Measurements from ENCODE around the gene ATP5ME. TPM values are rescaled to one million over a fixed set of nuclear protein-coding genes. Genes with fewer than 3 reads are reported as not detected.

ATP5ME gene
- total RNA-seq, 1 experiment from 2014 or later: 330 TPM

DNA sequence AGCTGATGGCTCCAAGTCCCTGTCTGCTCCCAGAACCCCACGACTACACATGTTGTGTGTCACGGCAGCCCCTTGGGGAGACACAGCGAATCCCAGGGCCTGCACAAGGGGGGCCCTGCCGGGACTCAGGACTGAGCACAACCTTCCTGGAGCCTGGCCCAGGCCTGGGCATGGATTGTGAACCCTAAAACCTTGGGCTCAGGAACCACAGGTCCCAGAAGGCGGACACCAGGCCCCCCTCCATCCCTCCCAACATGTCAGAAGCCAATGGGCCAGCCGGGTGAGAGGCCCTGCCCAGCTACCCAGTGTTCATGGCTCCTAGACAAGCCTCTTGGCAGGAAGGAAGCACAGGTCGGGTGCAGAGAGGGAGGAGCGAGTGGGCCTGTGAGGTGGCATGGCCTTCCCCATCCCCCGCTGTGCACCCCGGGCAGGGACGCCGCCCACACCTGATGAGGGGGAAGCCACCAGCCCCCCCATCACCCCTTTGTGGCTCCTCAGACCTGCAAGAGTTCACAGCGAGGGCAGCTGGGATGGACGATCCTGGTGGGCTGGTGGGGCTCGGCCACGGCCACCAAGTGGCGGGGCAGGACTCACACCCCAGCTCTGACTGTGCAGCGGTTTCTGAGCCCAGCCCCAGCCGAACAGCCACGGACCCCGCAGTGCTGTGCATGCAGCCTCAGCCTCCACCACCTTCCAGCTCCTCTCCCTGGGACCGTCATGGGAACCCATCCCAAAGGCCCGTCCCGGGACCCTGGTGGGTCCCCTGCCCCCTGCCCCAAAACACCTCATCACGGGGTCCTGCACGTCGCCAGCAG lies 45.0 kb downstream of the ATP5ME start:
- H2AFZ ChIP-seq (ENCODE audit: low read depth, low read length, poor library complexity, severe bottlenecking): no peak overlapping the region
- no peaks in the 10 kb centered on the region for H3K27me3 ChIP-seq (ENCODE audit: insufficient read depth, low read length)
- ChIA-PET CTCF (no interaction called here), RAD21 (ENCODE audit: low non-redundant PET in 1 of 2, low total read pairs in 2 of 2, uncharacterized antibody in 2 of 2, unreplicated experiment in 2 of 2) (no interaction called here), POLR2A (no interaction called here)
- no peaks in the 10 kb centered on the region for H3K4me1 ChIP-seq (ENCODE audit: control insufficient read depth in 1 of 2, insufficient read depth in 2 of 2, low read length in 2 of 2)
- no peak overlapping the region for H3K27ac ChIP-seq (ENCODE audit: low read depth, low read length)
- no peaks in the 10 kb centered on the region for H3K9me2 ChIP-seq (ENCODE audit: insufficient read depth)
- no TSS peak for BruUV-seq (replicated peaks)
- TF ChIP-seq EZH2 (IDR thresholded peaks at IDR 0.05): no peak
- TF ChIP-seq FOSL1 (IDR thresholded peaks at IDR 0.05; ENCODE audit: low read depth): no peak
- TF ChIP-seq, protein P1, sequence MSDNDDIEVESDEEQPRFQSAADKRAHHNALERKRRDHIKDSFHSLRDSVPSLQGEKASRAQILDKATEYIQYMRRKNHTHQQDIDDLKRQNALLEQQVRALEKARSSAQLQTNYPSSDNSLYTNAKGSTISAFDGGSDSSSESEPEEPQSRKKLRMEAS (IDR thresholded peaks at IDR 0.05): no peak
- TF ChIP-seq, protein P2, sequence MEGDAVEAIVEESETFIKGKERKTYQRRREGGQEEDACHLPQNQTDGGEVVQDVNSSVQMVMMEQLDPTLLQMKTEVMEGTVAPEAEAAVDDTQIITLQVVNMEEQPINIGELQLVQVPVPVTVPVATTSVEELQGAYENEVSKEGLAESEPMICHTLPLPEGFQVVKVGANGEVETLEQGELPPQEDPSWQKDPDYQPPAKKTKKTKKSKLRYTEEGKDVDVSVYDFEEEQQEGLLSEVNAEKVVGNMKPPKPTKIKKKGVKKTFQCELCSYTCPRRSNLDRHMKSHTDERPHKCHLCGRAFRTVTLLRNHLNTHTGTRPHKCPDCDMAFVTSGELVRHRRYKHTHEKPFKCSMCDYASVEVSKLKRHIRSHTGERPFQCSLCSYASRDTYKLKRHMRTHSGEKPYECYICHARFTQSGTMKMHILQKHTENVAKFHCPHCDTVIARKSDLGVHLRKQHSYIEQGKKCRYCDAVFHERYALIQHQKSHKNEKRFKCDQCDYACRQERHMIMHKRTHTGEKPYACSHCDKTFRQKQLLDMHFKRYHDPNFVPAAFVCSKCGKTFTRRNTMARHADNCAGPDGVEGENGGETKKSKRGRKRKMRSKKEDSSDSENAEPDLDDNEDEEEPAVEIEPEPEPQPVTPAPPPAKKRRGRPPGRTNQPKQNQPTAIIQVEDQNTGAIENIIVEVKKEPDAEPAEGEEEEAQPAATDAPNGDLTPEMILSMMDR (IDR thresholded peaks at IDR 0.05 in 2 of 3, conservative IDR thresholded peaks at IDR 0.05 in 1 of 3; ENCODE audit: borderline replicate concordance in 1 of 3, insufficient read depth in 1 of 3, low read depth in 2 of 3, low read length in 2 of 3): no peak
- TF ChIP-seq RAD21 (IDR thresholded peaks at IDR 0.05; ENCODE audit: low read depth): no peak
- TF ChIP-seq, protein P3, sequence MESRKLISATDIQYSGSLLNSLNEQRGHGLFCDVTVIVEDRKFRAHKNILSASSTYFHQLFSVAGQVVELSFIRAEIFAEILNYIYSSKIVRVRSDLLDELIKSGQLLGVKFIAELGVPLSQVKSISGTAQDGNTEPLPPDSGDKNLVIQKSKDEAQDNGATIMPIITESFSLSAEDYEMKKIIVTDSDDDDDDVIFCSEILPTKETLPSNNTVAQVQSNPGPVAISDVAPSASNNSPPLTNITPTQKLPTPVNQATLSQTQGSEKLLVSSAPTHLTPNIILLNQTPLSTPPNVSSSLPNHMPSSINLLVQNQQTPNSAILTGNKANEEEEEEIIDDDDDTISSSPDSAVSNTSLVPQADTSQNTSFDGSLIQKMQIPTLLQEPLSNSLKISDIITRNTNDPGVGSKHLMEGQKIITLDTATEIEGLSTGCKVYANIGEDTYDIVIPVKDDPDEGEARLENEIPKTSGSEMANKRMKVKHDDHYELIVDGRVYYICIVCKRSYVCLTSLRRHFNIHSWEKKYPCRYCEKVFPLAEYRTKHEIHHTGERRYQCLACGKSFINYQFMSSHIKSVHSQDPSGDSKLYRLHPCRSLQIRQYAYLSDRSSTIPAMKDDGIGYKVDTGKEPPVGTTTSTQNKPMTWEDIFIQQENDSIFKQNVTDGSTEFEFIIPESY (IDR thresholded peaks at IDR 0.05; ENCODE audit: extremely low read depth, insufficient replicate concordance, low read length): no peak
- no peak for TF ChIP-seq POLR2A (IDR thresholded peaks at IDR 0.05; ENCODE audit: borderline replicate concordance, extremely low read depth, insufficient read depth, insufficient read length)
- no peak for TF ChIP-seq SIN3A (IDR thresholded peaks at IDR 0.05; ENCODE audit: low read depth)
- no peaks in the 10 kb centered on the region; a peak in 1 of 4 replicates for H3K9me3 ChIP-seq (ENCODE audit: control insufficient read depth in 1 of 2, insufficient read depth in 1 of 2, low read depth in 1 of 2, low read length in 2 of 2)
- intact Hi-C loops (cut with micrococcal nuclease): no loop called here
- no peak overlapping the region for H3K4me2 ChIP-seq (ENCODE audit: low read length)
- ATAC-seq (no peak), DNase-seq (ENCODE audit: low read depth, low spot score) (no peak)
- no peaks in the 10 kb centered on the region for H3K36me3 ChIP-seq (ENCODE audit: control insufficient read depth in 1 of 2, insufficient read depth in 2 of 2, low read length in 2 of 2)
- no peaks in the 10 kb centered on the region for H3K79me2 ChIP-seq (ENCODE audit: insufficient read depth, low read length)
- H3K9ac ChIP-seq (ENCODE audit: low read length): no peak overlapping the region
- no peak overlapping the region for H3K4me3 ChIP-seq (replicated peaks in 1 of 2; ENCODE audit: low read depth in 1 of 2, low read length in 2 of 2)
- H4K20me1 ChIP-seq (ENCODE audit: insufficient read depth): no peaks in the 10 kb centered on the region
